Glomerular endothelial cell (primary cell): ENCODE measurements around the gene CAPN11. TPM values are rescaled to one million over a fixed set of nuclear protein-coding genes. Genes with fewer than 3 reads are reported as not detected.
A peak's percentile ranks its signal among the peaks of the same experiment; 100 is the strongest.

Experiments
- DNase-seq: peaks from one replicate; pipeline ENCODE4 v3.0.0-alpha.2; 2011; ENCODE audit warnings: low read depth, low spot score; ENCODE audit errors: extremely low read depth
- total RNA-seq: library from RNA; depleted of rRNA; stranded (reverse); fragments of >200 nt; gene quantifications from 2 replicates; pipeline ENCODE4 v1.2.3, GENCODE V29; 2015

CAPN11 gene
- total RNA-seq: 3.2 and 4.1 TPM in 2 replicates

DNA sequence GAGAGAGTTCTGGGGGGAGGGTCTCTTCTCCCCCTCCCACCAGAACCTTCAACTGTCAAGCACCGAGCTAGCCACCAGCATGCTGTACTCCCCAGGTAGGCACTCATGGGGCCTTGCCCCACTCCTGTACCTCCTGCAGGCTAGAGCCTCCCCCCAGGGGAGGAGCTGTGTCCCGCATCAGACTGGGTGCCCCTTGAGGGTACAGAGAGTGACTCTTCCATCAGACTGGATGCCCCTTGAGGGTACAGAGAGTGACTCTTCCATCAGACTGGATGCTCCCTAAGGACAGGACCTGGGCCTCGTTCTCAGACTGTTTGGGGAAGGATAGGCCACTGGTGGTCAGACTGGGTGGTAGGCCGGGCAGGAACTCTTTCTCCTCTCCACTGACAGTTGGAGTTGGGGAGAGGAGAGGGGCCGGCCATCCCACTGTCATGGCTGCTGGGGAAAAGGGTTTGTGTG, at the start of gene CAPN11:
Gene CAPN11 (plus strand): TSS at position 51 of the 459 bp plus-strand sequence. CDS start 29 bp downstream, at position 80.
- no peak for DNase-seq

DNA sequence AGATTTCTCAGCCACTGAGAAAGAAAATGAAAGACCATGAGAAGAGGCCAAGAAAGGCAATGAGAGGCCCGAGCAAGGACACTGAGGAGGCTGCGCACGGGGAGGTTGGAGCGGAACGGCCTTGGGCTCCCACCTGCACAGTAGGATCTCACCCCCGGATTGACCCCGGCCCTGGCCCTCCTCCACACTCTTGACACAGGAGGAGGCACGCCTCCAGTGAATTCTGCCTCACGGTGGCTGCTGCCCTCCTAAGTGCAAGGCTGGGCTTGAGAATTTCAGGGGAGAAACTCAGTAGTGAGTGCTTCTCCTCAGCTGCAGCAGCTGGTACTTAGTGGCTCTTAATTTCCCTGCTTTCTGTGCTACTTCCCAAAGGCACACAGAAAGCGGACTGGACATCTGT, 49.4 kb upstream of the CAPN11 start:
- no peak for DNase-seq

- DNase-seq: no peak
These were observed 48.5 kb upstream of the CAPN11 start for GRCh38 chr6:44110005-44110676.

GRCh38 chr6:44110966-44111365, 47.7 kb upstream of the CAPN11 start:
- DNase-seq: no peak

- DNase-seq: no peak
These were observed 46.9 kb upstream of the CAPN11 start for GRCh38 chr6:44111434-44112417.

DNA sequence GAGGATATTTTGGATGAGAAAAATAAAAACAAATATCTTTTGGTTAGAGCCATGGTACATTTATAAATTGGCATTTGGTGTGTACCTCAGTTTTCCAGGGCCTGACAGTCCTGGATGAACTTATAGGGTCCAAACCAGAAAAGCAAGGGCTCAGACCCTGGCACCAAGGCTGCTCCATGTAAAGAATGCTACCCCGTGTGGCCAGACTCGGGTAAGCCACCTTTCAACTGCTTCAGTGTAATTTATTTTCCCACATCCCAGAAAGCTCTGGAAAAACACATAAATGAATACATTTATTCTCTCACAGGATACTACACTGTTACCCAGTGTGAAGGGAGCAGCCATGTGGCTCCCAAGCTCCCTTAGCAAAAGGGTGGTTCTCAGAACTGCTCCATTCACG, 45.2 kb upstream of the CAPN11 start:
- no peak for DNase-seq

DNA sequence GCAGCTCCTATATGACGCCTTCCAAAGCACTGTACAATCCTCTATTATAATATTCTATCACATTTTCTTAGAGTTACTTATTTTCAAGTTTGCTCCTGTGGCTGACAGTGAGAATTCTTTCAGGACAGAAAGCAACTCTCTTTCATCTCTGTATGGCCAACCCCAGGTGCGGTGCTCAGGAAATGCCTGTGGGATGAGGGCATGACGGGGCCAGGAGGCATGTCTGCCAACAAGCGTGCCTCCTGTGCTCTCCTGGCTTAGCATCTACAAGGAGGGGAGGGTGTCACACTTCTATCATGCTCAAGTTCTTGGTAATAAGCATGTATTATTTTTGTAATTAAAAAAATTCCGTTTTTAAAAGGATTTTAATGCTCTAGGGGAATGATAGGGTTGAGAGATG, 42.8 kb upstream of the CAPN11 start:
- no peak for DNase-seq

DNA sequence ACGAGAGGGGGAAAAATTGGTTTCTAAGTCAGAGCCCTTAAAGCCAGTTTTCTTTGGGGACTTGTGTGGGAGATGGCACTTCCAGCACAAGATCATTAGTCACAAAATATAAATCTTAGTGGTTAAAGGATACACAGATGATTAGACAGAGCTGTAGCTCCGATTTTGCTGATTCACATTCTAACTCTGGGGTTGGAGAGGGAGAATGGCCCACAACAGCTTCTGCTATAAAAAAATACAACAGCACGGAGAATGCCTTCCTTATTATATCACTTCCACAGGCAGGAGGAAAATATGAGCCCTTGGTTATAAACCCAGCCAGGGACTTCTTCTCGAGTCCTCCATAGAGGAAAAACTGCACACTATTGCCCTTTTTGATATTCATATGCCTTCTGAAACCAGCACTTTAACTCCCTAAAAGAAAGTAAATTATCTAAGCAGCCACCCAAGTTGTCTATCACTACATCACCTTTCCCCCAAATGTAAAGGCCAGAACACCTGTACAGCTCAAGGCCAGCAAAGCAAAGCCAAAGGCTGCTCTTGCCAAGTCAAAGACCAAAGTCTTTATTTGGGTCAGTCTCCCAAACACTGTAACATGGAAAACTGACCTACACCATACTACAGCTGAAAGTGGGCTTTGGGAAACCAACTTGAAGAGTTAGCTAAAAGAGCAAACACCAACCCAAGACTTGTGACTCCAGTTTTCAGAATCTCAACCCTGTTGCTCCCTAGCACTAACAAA, 41.8 kb upstream of the CAPN11 start:
- DNase-seq: no peak

- no peak for DNase-seq
These were observed 41.1 kb upstream of the CAPN11 start for GRCh38 chr6:44117397-44118128.

- DNase-seq: no peak
These were observed 38.8 kb upstream of the CAPN11 start for GRCh38 chr6:44119704-44120262.

DNA sequence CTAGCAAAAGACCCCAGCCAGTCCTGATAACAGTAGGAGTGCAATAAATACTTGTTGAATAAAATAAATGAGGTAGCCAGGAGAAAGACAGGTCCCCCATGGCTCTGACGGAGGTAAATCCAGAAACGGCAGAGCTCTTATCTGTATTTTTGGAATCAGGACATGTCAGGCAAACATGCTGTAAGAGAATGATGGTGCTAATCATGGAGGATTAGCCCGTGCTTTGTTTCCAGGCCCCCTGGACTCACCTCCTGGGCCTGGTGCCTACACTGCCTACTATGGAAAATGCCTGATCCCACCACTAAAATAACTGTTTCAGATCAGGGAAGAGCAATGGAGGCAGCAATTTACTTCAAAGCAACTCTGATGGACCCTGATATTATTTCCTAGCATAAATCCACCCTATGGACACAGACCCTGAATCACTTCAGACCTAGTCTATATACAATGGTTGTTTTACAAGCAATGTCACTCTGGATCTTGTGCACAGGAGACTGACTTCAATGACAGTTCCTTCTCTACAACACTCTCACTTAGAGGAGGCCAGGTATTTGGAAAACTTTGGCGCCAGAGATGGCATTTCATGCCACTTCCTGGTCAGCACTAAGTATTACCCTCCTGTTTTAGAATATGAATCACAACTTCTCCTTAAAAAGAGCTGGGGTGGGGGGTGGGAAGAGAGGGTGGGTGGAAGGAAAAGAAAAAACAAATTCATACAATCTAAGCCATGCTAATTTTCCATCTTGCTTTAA, 37.8 kb upstream of the CAPN11 start:
- no peak for DNase-seq

GRCh38 chr6:44122801-44123200, 35.8 kb upstream of the CAPN11 start:
- peak; percentile 82 for DNase-seq

DNA sequence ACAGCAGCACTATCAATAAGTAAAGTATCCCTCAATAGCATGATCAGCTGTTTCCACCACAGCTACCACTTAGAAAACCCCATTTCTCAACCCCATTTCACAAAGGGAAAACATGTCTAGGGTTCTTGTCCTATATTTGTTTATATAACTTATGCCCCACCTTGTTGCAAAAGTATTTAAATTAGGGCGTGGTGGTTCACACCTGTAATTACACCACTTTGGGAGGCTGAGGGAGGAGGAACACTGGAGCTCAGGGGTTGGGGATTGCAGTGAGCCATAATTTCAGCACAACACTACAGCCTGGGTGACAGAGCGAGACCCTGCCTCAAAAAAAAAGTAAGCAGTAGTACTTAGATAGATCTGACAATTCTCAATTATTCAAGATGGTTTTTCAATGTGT, 35.1 kb upstream of the CAPN11 start:
- no peak for DNase-seq

DNA sequence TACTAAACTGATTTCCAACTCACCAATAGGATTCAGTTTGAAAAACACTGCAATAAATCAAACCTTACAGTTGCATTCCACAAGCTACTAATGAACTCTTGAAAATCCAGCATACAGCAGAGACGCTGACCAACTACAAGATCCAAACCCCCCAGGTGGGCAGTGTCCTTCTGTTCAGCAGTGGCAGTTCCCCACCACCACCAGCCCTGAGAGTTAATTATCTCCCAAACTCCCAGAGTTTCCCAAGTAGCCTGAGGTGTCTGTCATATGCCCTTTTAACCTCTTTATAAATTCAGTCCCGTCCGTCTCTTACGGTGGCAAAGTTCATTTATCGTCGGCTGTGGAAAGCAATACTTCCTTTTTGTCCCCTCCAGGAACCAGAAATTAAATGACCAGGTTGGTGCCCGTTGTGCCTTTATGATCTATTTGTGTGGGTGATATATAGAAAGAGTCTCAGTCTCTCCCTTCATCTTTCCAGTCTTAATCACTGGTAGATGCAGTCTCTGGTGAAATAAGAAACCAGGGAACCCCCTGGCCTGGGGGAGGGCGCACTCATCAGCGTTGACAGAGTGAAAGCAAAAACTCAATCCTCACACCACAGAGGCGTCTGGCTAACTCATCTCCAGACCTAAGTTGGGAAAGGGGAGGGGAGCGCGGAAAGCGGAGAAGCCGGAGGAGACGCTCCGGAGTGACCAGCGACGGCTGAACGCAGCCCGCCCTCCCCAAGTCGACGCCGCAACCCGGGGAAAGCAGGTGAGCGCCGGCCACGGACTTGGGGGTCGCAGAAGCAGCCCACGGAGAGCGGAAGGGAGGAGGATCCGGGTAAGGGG, 32.1 kb upstream of the CAPN11 start:
- DNase-seq: no peak

DNA sequence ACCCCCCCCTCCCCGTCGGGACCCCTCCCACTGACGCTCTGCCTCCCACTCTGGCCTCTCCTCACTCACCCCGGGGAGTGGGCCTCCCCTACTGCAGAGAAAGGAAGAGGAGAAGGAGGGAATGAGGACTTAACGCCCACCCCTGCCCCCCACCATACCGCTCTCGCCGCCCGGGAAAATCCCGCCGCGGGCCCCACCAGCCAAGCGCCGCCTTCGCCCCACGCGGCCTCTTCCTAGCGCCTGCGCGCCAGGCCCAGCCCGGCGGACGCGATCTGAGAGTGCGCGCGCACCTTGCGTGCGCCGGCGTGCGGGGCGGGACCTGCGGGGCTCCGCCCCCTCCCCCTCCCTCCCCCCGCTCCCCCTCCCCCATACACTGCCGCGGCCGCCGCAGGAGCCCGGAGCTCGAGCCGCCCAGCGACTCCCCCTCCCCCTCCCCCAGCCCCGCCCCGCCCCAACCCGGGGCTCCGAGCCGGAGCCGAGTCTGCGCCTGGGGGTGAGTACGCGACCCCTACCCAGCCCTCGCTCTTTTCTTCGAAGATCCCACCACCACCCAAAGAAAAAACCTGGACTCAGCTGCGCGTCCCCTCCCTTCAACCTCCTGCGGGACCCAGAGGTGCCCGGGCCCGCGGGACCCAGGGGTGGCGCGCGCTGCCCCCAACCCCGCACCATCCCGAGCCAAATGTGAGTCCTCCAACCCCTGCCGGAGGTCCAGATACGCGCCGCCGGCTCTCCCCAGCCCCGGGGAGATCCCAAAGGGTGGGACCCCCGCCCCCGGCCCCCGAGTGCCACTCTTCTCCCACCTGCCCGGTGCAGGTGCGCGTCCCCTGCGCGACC, 31.2 kb upstream of the CAPN11 start, which contains the start of the genes MRPL14 and TMEM63B:
Gene MRPL14 (minus strand): TSS at position 267 of the 834 bp plus-strand sequence. CDS start 10,841 bp downstream, outside the sequence.
Gene TMEM63B (plus strand): TSS at position 369 of the 834 bp plus-strand sequence. CDS start 7,031 bp downstream, outside the sequence.
- no peak for DNase-seq

DNA sequence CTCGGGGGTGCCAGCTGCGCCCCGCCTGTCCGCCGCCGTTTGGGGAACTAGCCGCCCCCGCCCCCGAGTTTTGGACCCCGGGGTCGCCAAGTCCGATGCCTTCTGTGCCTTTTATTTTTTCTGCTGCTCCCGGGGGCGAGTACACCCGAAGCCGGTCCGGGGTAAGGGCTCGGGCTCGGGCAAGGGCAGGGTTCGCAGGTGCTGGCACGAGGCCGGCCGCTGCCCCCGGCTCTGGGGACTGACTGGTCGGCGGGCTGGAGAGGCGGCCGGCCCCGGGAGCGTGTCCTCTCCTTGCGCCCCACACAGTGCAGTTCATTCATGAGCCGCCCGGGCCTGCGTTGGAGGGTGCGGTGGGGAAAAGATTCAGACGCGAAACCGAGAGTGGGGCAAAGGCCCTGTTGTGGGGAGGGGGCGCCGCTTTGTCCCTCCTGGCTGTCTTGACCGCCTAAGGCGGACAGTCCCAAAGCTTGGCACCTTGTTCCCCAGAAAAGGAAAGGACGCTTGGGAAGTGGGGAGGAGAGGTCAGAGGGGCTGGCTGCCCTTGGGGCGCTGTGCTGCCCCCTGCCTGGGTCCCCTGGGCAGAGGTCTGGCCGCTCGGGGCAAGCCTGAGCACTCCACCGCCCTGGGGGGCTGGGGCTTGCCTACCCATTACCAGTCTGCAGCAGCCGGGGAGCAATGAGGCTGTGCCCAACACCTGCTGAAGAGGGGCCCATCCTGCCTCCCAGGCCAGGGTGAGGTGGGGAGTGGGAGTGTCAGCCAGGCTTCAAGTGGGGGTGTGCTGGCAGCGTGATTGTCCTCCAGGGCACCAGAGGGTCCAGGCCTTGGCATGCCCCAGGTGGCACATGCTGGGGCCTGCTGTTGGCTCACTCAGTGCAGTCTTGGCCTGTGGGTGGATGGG, 30.4 kb upstream of the CAPN11 start:
- DNase-seq: no peak
